Fibroblast of skin of back (primary cell): ENCODE measurements around the gene P4HA1. TPM values are rescaled to one million over a fixed set of nuclear protein-coding genes. Genes with fewer than 3 reads are reported as not detected.
"Not testable (repeated sequence)": the region's sequence is repeated elsewhere in the genome, so short reads cannot be mapped to it uniquely, and the experiment has no call there.

ENCODE experiments used
- DNase-seq: peaks from one replicate; pipeline ENCODE4 v3.0.0-alpha.2; 2013
- polyA plus RNA-seq, 2 experiments: library from polyadenylated mRNA; unstranded; fragments of 120-200 nt; gene quantifications; one replicate each; pipeline ENCODE4 v1.2.1, GENCODE V29; 2013; ENCODE audit not compliant: insufficient read length in 2 of 2

Gene P4HA1
- 308 TPM for polyA plus RNA-seq (2013, experiment 1 of 2; ENCODE audit: insufficient read length)
- 350 TPM for polyA plus RNA-seq (2013, experiment 2 of 2; ENCODE audit: insufficient read length)

DNA sequence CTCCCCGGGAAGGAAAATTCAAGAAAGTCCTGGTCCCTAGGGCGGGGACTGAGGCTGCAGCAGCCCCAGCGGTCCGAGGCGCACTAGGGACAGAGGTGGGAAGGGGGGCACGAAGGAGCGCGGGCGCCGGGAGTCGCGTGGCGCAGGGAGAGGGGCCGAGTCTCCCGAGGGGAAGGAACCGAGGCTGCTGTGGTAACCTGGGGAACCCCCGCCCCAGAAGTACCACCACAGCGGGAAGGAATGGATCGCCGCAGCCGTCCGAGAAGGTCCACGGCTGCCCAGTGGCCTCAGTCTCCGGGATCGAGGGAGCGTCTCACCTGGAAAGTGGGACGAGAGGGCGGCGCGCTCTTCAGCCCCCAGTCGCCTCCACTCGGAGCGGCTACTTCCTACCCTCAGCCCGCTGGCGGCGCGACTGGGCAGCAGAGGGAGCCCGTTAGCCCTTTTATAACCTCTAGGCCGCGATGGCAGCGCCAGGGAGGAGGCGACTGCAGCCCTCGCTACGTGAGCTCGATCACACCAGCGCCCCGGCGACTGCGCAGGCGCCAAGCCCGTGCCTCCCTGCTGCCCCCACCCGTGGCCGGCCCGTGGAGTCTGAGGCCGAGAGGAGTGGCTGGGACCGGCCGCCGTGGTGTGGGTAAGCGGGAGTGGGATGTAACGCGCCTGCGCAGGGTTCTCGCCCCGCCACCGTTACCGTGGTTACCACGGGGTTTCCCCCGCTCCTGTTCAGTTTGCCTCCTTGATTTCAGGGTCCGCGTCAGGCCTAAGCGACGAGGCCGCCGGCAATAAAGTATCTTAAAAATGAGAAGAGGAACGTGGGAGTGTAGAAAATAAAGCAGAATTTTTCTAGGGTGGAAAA lies at the start of gene P4HA1:
Gene P4HA1 (minus strand): TSS at position 418 of the 856 bp plus-strand sequence. CDS start 21,983 bp downstream, outside the sequence.
- peak; percentile 98 for DNase-seq

DNA sequence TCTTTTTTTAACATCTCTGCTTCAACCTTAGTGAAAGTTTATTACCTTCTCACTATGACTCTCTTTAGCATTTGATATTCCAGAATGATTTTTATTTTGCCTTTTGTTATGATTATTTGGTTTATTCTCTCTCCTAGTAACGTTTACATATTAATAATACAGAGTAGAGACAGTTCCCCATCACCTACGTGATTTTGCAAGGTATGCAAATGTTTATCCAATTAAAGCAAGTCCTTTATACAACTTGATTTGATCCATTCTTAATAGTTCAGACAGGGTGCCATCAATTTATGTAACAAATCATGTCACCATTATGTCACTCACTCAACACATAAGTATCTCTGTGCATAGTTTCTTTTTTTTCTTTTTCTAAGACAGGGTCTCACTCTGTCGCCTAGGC lies 44.9 kb upstream of the P4HA1 start:
- no peak for DNase-seq

DNA sequence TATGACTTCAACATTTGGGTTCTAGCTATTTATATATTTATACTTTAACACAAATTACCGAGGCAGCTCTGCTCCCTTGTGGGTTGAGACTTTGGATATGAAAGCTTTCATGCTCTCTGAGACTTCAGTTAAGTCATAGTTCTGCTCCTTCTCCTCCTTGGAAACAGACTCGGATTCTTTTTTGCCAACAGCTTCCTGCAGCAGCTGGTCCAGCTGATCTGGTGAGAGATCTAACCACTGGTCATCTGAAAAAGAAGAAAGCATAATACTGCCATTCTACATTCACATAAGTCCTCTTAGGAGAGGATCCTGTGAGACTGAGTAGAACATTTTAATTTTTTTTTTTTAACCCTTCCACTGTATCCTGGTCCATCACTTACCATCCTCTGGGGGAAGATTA lies 42.6 kb upstream of the P4HA1 start:
- no peak for DNase-seq

DNA sequence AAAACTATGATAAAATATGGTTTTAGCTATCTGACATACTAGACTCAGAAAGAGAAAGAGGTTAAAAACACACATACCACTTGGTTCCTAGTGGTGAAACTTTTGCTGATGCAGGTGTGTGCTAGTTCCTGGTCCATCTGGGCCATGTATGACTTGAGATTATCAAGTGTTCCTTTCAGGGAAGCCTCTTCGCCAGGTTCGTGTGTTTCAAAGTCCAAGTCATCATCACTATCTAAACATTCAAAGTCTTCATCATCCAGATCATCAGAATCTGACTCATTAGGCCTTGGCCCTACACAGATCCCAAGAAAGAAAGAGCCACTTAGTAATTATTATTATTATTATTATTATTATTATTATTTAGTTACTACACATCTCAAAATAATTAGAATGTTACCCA lies 40.0 kb upstream of the P4HA1 start:
- no peak for DNase-seq

DNA sequence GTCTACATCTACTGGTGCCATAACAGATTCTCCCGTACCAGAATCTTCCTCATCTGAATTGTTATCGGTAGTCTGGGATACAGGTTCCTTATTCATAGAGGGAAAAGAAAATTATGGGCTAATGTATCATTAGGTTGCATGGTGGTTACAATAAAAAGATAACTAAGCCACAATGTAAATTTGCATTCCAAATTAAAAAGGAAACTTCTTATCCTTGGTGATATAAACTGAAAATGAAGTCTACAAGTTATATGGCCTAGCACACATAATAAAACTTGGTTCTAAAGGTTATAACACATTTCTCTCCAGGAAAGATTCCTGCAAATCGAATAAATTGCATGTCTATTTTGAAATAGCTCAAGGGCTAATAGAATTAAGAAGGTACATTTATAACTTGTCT lies 38.1 kb upstream of the P4HA1 start:
- no peak for DNase-seq

DNA sequence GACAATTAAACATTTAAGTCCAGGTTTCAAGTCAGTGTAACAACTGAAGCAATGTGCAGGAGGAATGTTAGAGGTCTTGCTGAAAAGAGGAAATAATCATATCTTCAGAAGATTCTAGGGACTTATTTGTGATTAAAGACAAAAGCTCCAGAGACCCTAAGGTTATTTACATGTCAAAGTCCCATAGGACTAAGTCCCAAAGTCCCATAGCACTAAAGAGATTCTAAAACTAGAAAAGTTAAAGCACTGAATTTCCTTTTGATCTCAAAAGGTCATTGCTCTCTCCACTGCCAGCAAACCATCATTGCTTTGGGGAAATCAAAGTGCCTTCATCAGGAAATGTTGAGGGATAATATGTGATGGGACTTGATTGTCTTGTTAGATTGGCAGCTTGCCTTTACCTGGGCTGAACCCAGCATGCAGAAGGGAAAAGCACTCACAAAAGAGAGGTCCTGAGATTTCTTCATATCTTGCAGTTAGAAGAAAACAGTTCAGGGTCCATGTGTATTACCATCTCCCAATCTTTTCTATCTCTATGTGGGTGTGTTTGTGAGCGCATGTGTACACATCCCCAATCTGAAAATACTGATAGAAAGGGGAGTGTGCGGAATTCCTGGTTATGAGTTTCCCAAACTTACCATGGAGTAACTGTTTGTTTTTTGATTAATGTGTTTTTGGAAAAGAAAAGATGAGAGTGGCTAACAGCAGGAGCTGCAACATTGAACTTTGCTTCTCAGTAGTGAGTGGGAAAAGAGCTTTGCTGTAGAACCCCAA lies 35.4 kb upstream of the P4HA1 start:
- DNase-seq: no peak

DNA sequence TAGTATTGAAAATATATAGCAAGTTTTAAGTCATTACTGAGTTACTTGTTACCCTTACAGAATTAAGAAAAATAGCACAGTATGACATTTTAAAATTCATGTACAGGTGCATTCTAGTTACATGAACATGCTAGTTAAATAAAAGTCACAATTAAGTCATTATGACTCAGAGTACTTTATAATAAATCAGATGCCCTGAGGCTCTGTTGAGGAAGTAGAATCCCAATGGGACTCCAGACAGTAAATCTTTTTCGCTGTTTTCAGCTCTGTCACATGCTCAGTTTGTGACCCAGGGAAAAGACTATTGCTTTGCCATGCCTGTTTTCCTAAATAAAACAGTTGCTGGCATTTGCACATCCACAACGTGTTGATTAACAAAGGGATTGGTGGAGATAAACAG lies 34.6 kb upstream of the P4HA1 start:
- DNase-seq: no peak

DNA sequence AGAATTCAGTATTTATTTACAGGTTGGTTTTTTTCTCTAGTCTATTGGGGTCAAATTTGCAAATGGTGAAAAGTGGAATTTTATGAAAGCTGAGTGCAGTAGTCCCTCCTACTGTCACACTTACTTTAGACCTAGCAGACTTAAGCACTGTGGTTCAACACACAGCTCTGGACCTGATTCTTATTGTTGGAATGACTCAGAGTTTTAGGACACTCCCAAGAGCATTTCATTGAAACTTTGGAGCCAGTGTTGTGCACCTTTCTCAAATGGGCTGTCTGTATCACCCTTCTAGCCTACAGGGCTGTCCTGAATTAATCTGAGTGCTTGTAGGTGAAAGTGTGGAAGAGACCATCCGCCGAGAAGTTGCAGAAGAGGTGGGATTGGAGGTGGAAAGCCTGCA lies 29.7 kb upstream of the P4HA1 start:
- peak; percentile 5 for DNase-seq

DNA sequence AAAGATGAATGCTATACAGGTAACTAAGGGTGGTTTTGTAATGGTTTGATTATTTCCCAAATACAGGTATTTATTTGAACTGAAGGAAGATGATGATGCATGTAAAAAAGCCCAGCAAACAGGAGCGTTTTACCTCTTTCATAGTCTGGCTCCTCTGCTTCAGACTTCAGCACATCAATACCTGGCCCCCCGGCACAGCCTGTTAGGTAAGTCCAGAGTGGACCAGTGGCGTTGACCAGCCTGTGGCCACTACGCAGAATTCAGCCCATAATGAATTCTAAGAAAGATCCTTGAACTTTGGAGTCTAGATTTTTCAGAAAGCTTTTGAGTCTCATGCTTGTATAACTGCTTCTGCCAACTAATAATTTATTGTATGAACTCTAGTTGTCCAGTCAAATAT lies 23.3 kb upstream of the P4HA1 start:
- no peak for DNase-seq

DNA sequence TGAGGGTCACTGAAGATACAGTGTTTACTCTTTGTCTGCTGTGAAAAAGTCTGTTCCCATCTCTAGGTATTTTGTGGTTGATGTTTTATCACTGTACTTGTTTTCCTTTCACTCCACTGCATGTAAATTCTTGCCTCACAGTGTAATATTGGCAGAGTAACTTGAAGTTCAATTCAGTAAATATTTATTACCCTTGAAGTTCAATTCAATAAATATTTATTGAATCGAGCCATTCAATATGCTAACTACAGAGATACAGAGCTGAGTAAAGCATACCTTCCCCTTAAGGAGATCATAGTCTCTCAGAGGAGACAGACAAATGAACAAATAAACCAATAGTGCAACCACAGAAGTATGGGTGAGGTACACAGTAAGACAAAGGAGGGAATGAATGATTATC lies 22.8 kb upstream of the P4HA1 start:
- DNase-seq: no peak

DNA sequence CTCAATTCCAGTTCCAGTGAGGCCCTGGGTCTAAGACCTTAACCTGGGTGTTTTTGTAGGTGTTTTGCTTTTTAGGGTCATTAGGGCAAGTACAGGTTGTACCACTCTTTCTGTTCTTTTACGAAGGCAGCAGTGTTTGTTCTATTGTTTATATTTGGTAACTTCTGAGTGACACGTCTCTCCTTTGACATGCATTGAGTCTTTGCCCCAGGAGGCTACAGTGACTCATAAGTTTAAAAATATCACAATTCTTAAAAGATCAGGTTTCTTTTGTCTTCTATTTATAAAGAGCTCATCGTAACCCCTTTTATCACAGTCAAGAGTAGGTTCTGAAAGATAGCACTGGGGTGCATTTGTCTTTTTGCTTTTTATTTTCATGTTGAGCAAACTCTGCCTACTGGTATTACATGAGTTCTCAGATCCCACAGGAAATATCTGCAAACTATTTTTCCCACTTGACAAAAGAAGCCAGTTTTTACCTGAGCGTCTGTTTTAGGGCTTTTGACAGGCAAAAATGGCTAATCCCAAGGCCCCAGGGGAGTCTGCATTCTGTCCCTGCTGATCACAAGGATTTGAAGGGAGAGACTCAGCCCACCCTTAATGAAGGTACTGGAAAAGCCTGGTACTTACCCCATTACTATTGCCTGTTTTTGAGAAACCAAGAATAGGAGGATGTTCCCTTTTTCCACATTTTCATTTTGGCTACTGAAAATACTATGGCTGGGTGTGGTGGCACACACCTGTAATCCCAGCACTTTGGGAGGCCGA lies 21.5 kb upstream of the P4HA1 start:
- DNase-seq: peak; percentile 67

DNA sequence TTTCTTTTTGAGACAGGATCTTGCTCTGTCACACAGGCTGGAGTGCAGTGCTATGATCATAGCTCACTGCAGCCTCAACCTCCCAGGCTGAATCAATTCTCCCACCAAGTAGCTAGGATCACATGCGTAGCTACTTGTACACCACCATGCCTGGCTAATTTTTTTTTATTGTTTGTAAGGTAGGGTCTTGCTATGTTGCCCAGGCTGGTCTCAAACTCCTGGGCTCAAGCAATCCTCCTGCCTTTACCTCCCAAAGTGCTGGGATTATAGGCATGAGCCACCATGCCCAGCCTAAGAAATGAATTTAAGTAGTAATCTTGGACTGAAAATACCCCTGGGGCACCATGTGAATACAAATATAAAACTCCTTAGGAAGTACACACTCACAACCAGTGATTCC lies 19.4 kb upstream of the P4HA1 start:
- DNase-seq: no peak

DNA sequence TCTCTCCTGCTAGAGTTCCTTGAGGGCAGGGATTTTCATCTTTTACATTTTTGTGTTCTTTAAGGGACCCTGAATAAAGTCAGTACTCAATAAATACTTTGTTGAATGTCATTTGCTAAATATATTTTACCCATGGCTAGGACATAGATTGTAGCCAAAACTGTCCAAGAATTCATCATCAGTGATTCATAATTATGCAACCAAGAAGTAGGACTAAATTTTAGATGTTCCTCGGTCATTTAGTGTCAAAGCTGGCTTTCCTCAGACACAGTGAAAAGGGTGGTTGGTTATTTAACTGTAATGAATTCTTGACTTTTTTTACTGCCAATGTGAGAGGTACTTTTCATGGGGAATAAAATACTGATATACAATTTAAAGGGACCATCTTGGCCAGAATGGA lies 16.9 kb upstream of the P4HA1 start:
- peak; percentile 40 for DNase-seq

DNA sequence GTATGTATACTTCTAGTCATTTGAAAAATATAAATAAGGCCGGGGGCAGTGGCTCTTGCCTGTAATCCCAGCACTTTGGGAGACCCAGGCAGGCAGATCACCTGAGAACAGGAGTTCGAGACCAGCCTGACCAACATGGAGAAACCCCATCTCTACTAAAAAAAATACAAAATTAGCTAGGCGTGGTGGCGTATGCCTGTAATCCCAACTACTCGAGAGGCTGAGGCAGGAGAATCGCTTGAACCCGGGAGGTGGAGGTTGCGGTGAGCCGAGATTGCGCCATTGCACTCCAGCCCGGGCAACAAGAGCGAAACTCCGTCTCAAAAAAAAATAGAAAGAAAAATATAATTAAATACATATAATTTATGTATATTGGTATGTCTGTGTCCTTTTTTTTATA lies 15.4 kb upstream of the P4HA1 start:
- not testable (repeated sequence) for DNase-seq

DNA sequence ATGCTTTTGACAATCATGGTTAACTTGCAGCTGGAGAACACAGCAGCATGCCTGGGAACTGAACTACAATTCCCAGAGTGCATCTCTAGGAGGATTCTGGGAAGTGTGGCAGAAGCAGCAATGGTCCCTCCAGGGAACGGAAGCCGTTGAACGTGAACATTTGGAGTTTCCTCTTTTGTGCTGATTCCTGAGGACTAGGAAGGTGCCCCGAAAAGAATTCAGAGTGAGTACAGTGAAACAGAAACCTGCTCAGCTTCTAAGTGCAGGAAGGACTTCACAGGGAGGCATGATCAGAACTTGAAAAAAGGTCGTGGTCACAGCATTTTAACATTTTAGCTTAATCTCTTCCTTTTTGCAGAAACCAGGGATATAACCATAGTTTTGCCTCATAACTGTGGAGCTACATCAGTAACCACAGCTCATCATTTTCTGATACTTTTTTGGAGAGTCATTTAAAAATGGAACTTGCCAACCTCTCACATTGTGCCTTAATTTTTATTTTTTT lies 13.7 kb upstream of the P4HA1 start, which contains the start of gene NUDT13:
Gene NUDT13 (plus strand): TSS at position 111 of the 505 bp plus-strand sequence. CDS start 3,911 bp downstream, outside the sequence.
- peak; percentile 88 for DNase-seq

DNA sequence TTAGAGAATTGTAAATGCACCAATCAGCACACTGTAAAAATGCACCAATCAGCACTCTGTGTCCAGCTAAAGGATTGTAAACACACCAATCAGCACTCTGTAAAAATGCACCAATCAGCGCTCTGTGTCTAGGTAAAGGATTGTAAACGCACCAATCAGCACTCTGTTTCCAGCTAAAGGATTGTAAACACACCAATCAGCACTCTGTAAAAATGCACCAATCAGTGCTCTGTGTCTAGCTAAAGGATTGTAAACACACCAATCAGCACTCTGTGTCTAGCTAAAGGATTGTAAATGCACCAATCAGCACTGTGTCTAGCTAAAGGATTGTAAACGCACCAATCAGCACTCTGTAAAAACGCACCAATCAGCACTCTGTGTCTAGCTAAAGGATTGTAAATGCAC lies 12.6 kb upstream of the P4HA1 start:
- DNase-seq: not testable (repeated sequence)

DNA sequence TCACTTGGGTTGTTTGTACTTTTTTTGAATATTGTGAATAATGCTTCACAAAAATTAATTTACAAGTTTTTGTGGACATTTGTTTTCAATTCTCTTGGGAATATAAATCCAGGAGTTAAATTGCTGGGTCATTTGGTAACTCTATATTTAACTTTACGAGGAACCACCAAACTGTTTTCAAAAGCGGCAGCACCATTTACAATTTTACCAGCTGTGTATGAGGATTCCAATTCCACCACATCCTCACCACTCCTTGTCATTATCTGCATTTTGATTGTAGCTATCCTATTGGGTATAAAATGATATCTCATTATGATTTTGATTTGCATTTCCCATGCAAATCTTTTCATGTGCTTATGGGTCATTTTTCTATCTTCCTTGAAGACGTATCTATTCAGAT lies 9.6 kb upstream of the P4HA1 start:
- DNase-seq: no peak

DNA sequence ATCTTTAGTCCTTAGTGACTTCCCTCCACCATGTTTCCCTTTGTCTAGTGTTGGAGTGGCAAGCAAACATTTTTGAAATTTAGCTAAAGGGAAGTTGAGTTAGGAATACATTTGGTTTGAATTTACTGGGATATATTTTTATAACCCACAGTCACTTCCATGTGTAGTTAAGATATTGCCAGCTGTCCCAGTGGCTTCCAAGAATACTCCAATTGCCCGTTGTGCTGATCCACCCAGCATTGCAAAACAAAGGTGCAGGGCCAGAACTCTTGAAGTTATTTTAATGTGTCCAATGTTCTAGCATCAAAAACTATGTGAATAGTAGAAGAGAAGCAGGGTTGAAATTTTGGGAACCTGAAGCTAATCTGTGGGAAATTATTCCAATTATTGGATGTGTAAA lies 2.5 kb upstream of the P4HA1 start:
- DNase-seq: no peak

DNA sequence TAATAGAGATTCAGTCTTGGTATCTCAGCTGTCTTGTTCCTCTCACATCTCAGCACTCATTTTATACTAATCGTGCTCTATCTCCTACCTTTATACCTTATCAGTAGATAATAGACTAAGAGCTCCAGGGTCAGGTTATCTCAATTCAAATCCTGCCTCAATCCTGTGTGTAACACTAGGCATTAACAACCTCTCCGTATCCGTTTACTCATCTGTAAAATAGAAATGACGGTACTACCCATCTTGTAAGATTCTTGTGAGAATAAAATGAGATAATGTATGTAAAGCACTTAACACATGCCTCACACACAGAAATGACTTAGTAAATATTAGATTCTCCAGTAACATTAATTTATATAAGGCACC lies 622 bp upstream of the P4HA1 start:
- DNase-seq: peak; percentile 1

DNA sequence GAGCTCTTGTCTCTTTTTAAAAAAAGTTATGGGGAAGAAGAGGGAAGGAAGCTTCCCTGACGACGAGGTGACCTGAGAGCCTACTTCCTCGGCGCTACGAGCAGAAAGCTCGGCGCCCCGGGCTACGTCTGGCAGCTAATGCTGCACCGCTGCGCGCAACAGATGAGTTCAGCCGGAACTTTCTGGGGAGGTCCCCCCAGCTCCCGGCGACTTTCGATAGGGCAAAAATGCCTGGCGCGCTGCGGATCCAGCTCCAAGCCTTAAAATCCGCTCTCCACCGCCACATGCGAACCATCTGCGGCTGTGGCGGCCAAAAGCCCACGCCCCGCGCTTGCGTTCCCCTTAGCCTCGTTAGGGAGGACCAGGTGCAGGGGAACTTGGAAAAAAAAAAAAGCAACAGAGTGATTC lies 621 bp downstream of the P4HA1 start:
- peak; percentile 63 for DNase-seq

DNA sequence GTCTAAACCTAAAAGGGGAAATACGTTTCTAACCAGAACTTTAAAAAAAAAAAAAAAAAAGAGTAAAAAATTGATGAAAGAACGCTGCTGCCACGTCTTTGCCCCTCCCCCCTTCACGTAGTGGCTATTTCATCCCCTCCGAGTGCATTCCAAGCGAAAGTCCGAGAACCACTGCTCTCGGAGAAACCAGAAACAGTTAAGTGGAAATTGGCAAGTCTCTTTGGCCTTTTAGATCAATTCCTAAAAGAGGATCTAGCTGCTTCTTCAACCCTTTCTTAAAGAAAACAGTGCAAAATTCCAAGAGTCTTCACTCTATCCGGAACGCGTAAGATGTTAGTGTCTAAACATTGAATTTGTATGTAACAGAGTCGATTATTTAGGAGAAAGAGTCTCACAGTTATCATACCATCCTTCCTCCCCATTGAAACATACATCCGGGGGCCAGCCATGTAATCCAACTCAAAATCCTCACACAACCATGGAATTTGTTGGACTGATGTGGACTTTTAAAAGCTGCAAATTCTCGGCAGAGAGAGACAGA lies 1.1 kb downstream of the P4HA1 start:
- DNase-seq: peak; percentile 85

DNA sequence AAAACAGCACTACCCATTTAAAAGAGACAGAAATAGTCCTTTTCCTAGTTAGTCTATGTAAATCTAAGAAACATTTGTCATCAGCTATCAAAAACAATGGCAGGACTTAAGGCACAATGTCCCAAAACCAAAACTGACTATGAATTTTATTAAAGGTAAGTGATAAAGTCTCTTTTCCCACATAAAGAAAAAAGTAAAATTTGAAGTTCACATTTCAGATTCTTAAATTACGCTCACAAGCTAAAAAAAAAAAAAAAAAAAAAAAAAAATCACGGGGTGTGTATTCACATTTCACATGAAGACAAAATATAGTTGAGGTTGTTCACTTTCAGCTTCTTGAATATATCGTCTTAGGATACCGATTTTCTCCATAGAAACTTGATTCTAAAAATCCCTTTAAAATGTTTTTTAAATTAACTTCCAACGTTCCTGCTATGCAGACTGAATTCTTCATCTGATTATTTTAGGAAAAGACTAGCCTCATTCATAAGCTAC lies 1.6 kb downstream of the P4HA1 start:
- DNase-seq: no peak
